Ishikawa (cell line): ENCODE data around the gene KLHDC10.

Experiments used
- CEBPB ChIP-seq: IDR thresholded peaks from 2 replicates; pipeline ENCODE4 v1.6.1; 2012
- EGR1 ChIP-seq: IDR thresholded peaks from 2 replicates; pipeline ENCODE4 v1.6.1; 2012
- EP300 ChIP-seq: IDR thresholded peaks from 2 replicates; pipeline ENCODE4 v1.6.1; 2012; ENCODE audit warnings: borderline replicate concordance
- NFIC ChIP-seq: IDR thresholded peaks from 2 replicates; pipeline ENCODE4 v1.6.1; 2012
- RAD21 ChIP-seq: IDR thresholded peaks from 2 replicates; pipeline ENCODE4 v1.6.1; 2012; ENCODE audit warnings: low read depth
- TAF1 ChIP-seq: IDR thresholded peaks from 2 replicates; pipeline ENCODE4 v1.6.1; 2012; ENCODE audit warnings: low read depth, mild to moderate bottlenecking
- TF ChIP-seq, protein P1 (sequence below): IDR thresholded peaks from 2 replicates; pipeline ENCODE4 v1.6.1; 2012

DNA sequence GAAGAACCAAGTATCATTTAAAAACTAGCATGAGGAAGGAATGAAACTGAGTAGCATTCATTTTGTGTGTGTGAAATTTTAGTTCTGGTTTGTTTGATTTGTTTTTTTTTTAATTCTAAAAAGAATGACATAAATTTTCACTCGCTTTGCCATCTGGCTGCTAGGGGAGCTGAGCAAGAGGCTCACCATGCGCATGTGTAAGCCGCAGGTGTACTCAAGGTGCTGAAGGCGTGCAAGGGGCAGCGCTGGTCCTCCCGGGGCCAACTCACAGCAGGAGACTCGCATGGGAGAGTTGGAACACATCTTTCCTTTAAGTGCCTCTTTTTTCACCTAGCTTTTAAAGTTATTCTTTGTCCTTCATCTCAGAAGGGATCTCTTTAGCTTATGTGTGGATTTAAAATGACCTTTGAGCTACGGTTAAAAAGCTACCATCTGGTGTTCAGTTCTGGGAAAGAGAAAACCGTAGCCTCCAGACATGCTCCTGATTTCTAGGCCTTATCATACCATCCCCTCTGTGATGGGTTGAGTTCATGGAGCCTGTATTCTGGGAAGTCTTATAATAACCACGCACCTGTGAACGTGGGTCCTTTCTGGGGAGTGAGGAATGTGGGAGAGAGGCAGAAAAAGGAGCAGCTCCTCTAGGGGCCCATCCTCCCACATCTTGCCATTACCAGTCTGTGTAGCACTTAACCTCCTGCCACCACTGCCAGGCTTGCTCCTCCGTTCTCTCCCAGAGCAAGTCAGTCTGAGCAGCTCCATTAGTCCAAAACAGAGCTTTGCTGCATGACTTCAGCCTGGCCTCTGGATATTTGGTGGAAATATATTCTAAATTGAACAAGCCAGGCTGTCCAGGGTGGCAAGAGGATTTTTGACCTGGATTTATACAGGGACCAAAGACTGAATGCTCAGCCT is 61.9 kb downstream of the KLHDC10 start:
- TF ChIP-seq TAF1 (no peak), CEBPB (no peak), RAD21 (no peak), EP300 (no peak), NFIC (no peak), EGR1 (no peak)
- TF ChIP-seq, protein P1, sequence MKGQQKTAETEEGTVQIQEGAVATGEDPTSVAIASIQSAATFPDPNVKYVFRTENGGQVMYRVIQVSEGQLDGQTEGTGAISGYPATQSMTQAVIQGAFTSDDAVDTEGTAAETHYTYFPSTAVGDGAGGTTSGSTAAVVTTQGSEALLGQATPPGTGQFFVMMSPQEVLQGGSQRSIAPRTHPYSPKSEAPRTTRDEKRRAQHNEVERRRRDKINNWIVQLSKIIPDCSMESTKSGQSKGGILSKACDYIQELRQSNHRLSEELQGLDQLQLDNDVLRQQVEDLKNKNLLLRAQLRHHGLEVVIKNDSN = no peak
